DND-41 (cell line): ENCODE results near the gene IGSF21.

Experiments
- EZH2 ChIP-seq: IDR thresholded peaks from 3 replicates; pipeline ENCODE4 v1.6.1; 2012; ENCODE audit warnings: borderline replicate concordance, low read depth, mild to moderate bottlenecking, moderate library complexity, low read length, inconsistent platforms; ENCODE audit not compliant: severe bottlenecking
- TF ChIP-seq, protein P1 (sequence below): IDR thresholded peaks from 2 replicates; pipeline ENCODE4 v1.5.1; 2012; ENCODE audit warnings: borderline replicate concordance, low read length, moderate library complexity, mild to moderate bottlenecking; ENCODE audit not compliant: poor library complexity, severe bottlenecking; ENCODE audit errors: extremely low read depth

GRCh38 chr1:18354612-18355011 lies 247.0 kb downstream of the IGSF21 start:
- TF ChIP-seq, protein P1, sequence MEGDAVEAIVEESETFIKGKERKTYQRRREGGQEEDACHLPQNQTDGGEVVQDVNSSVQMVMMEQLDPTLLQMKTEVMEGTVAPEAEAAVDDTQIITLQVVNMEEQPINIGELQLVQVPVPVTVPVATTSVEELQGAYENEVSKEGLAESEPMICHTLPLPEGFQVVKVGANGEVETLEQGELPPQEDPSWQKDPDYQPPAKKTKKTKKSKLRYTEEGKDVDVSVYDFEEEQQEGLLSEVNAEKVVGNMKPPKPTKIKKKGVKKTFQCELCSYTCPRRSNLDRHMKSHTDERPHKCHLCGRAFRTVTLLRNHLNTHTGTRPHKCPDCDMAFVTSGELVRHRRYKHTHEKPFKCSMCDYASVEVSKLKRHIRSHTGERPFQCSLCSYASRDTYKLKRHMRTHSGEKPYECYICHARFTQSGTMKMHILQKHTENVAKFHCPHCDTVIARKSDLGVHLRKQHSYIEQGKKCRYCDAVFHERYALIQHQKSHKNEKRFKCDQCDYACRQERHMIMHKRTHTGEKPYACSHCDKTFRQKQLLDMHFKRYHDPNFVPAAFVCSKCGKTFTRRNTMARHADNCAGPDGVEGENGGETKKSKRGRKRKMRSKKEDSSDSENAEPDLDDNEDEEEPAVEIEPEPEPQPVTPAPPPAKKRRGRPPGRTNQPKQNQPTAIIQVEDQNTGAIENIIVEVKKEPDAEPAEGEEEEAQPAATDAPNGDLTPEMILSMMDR: no peak
- TF ChIP-seq EZH2: no peak
